ENCODE results near the gene ANXA3. TPM values are rescaled to one million over a fixed set of nuclear protein-coding genes. Genes with fewer than 3 reads are reported as not detected.
A peak's percentile ranks its signal among the peaks of the same experiment; 100 is the strongest.
"Not testable (repeated sequence)": the region's sequence is repeated elsewhere in the genome, so short reads cannot be mapped to it uniquely, and the experiment has no call there.

Gene ANXA3
- total RNA-seq = 49.8 TPM
- long read RNA-seq, transcript ANXA3-201 (13 exons, 1,657 nt) = major isoform, 172 of 204 reads
- long read RNA-seq, partial matches to known transcripts = 8 of 204 reads
- long read RNA-seq, other reads (novel, unspliced or antisense) = 23 of 204 reads

GRCh38 chr4:78551420-78552351 lies at the start of gene ANXA3:
Gene ANXA3, plus strand, starts transcription at chr4:78551770. Its CDS starts 2,704 bp downstream, at chr4:78554474.
- peak; percentile 88 for DNase-seq (ENCODE audit: low spot score)

- not testable (repeated sequence) for DNase-seq (ENCODE audit: low spot score)
These were observed 45.3 kb upstream of the ANXA3 start for GRCh38 chr4:78506260-78506659.

GRCh38 chr4:78509043-78509442 lies 42.5 kb upstream of the ANXA3 start:
- DNase-seq (ENCODE audit: low spot score) = no peak

- DNase-seq (ENCODE audit: low spot score) = no peak
These were observed 41.5 kb upstream of the ANXA3 start for GRCh38 chr4:78510108-78510507.

- DNase-seq (ENCODE audit: low spot score) = no peak
These were observed 40.9 kb upstream of the ANXA3 start for GRCh38 chr4:78510681-78511080.

- no peak for DNase-seq (ENCODE audit: low spot score)
These were observed 39.1 kb upstream of the ANXA3 start for GRCh38 chr4:78512357-78512920.

- DNase-seq (ENCODE audit: low spot score) = no peak
These were observed 38.1 kb upstream of the ANXA3 start for GRCh38 chr4:78513411-78513975.

GRCh38 chr4:78517050-78517652 lies 34.4 kb upstream of the ANXA3 start:
- no peak for DNase-seq (ENCODE audit: low spot score)

- no peak for DNase-seq (ENCODE audit: low spot score)
These were observed 33.0 kb upstream of the ANXA3 start for GRCh38 chr4:78518561-78518960.

GRCh38 chr4:78519962-78520361 lies 31.6 kb upstream of the ANXA3 start:
- DNase-seq (ENCODE audit: low spot score) = no peak

GRCh38 chr4:78520808-78521226 lies 30.8 kb upstream of the ANXA3 start:
- no peak for DNase-seq (ENCODE audit: low spot score)

GRCh38 chr4:78524009-78524408 lies 27.6 kb upstream of the ANXA3 start:
- DNase-seq (ENCODE audit: low spot score) = no peak

- DNase-seq (ENCODE audit: low spot score) = no peak
These were observed 26.0 kb upstream of the ANXA3 start for GRCh38 chr4:78525559-78525958.

- DNase-seq (ENCODE audit: low spot score) = no peak
These were observed 24.5 kb upstream of the ANXA3 start for GRCh38 chr4:78527103-78527502.

GRCh38 chr4:78527555-78527954 lies 24.0 kb upstream of the ANXA3 start:
- DNase-seq (ENCODE audit: low spot score) = no peak

- DNase-seq (ENCODE audit: low spot score) = no peak
These were observed 23.2 kb upstream of the ANXA3 start for GRCh38 chr4:78528327-78528726.

GRCh38 chr4:78529569-78530209 lies 21.9 kb upstream of the ANXA3 start:
- DNase-seq (ENCODE audit: low spot score) = no peak

GRCh38 chr4:78532046-78532445 lies 19.5 kb upstream of the ANXA3 start:
- no peak for DNase-seq (ENCODE audit: low spot score)

- no peak for DNase-seq (ENCODE audit: low spot score)
These were observed 17.7 kb upstream of the ANXA3 start for GRCh38 chr4:78533854-78534253.

- DNase-seq (ENCODE audit: low spot score) = no peak
These were observed 17.1 kb upstream of the ANXA3 start for GRCh38 chr4:78534286-78534955.

GRCh38 chr4:78542373-78542772 lies 9.2 kb upstream of the ANXA3 start:
- DNase-seq (ENCODE audit: low spot score) = no peak
